ENCODE results near the gene OCA2.

Gene OCA2

GRCh38 chr15:28002867-28003266, 96.2 kb downstream of the OCA2 start:
- TF ChIP-seq CTCF (IDR thresholded peaks at IDR 0.05; ENCODE audit: control insufficient read depth, extremely low read depth, insufficient read depth) = no peak
- DNase-seq (ENCODE audit: low read depth) = no peak
- H3K4me3 ChIP-seq (ENCODE audit: low read depth, low read length) = no peak overlapping the region

DNA sequence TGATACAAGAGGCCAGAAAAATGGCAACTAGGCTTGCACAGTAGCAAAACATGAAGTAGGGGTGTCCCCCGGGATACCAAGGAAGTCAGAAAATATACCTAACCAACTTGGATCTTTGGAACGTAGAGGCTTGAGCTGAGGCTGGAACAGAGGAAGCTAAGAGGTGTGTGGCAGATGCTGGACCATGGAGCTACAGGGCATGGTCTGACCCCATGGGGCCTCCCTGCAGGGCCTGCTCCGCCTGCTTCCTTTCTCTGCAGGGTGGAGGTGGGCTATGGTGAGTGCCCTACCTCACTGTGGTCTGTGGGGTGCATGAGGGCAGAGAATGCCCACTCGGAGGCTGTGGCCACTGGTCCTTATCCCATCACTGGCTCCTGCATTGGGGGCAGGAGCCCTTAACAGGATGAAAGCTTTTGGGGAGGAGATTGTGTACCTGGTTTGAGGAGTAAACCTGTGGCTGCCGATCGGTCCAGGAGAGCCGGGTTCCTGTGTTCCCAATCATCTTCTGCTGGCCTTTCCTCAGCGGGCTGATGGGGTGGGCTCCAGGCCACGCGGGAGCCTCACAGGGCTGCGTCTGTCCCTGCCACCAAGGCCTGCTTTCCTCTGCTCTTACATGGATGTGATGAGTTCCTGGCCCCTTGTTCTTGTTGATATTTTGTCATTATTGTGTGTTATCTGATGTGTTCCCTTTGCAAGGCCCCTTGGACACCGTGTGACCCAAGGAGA, 96.8 kb downstream of the OCA2 start:
- H3K4me3 ChIP-seq (ENCODE audit: low read depth, low read length) = no peak overlapping the region
- TF ChIP-seq CTCF (IDR thresholded peaks at IDR 0.05; ENCODE audit: control insufficient read depth, extremely low read depth, insufficient read depth) = no peak
- DNase-seq (ENCODE audit: low read depth) = no peak

DNA sequence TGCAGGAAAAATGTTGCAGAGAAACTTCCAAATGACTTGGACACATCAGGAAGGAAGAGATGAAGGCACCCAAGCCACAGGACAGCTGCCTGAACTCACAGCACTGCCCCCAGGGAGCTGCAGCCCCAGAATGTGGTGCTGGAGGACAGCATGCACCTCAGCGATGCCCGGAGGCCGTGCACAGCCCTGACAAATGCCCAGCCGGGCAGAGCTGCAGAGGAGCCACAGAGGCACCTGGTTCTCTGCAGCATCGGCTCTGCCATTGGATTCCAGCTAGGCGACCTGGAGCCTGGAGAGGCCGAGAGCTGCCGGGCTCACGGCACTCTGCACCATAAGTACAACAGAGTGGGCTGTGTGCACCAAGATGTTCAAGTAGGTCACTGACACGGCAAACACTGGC, 97.5 kb downstream of the OCA2 start:
- no peak for DNase-seq (ENCODE audit: low read depth)
- TF ChIP-seq CTCF (IDR thresholded peaks at IDR 0.05; ENCODE audit: control insufficient read depth, extremely low read depth, insufficient read depth) = no peak
- H3K4me3 ChIP-seq (ENCODE audit: low read depth, low read length) = no peak overlapping the region

DNA sequence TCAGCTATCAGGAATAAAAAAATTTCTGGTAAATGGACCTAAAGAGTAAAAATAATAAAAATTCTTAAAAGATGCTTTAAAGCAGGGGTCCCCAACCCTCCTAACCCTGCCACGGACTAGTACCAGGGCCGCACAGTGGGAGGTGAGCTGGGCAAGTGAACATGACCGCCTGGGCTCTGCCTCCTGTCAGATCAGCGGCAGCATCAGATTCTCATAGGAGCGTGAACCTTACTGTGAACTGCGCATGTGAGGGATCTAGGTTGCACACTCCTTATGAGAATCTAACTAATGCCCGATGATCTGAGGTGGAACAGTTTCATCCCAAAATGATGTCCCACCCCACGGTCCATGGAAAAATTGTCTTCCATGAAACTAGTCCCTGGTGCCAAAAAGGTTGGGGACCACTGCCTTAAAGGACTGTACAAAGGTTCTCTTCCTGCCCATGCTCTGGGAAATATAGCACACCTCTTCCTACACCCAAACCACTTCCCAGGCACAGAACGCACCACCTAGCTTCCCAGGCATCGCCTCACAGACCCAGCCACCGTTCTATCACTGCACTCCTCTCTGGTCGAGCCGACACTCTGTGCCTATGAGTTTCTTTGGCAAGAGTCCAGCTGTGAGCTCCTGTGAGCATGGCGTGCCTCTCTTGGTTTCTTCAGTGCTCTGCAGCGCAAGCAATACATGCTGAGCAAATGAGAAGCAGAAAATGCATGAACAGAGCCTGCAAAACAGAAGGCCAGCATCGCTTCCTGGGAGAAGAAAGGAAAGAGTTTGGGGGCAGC, 104.9 kb downstream of the OCA2 start:
- no peak overlapping the region for H3K4me3 ChIP-seq (ENCODE audit: low read depth, low read length)
- TF ChIP-seq CTCF (IDR thresholded peaks at IDR 0.05; ENCODE audit: control insufficient read depth, extremely low read depth, insufficient read depth) = no peak
- no peak for DNase-seq (ENCODE audit: low read depth)

GRCh38 chr15:27993544-27993943, 105.6 kb downstream of the OCA2 start:
- H3K4me3 ChIP-seq (ENCODE audit: low read depth, low read length) = no peak overlapping the region
- TF ChIP-seq CTCF (IDR thresholded peaks at IDR 0.05; ENCODE audit: control insufficient read depth, extremely low read depth, insufficient read depth) = no peak
- no peak for DNase-seq (ENCODE audit: low read depth)

- DNase-seq (ENCODE audit: low read depth) = no peak
- TF ChIP-seq CTCF (IDR thresholded peaks at IDR 0.05; ENCODE audit: control insufficient read depth, extremely low read depth, insufficient read depth) = no peak
- H3K4me3 ChIP-seq (ENCODE audit: low read depth, low read length) = no peak overlapping the region
Measured at GRCh38 chr15:27990521-27991515, 108.3 kb downstream of the OCA2 start.

Data from LNCaP clone FGC (cell line).